Esophagus (tissue), 2 donors: ENCODE data around the gene GAGE12D. TPM values are rescaled to one million over a fixed set of nuclear protein-coding genes. Genes with fewer than 3 reads are reported as not detected.
"Not testable (repeated sequence)": the region's sequence is repeated elsewhere in the genome, so short reads cannot be mapped to it uniquely, and the experiment has no call there.

Experiments used
- H3K27ac ChIP-seq, 2 donors: one replicate each; pipeline ENCODE4 v1.5.1; 2013; ENCODE audit warnings: low read depth in 2 of 2, mild to moderate bottlenecking in 2 of 2, inconsistent platforms in 1 of 2, low read length in 1 of 2, moderate library complexity in 1 of 2
- H3K27me3 ChIP-seq, 2 donors: one replicate each; pipeline ENCODE4 v1.6.1; 2013; ENCODE audit warnings: low read length in 2 of 2, control low read depth in 1 of 2, mild to moderate bottlenecking in 1 of 2; ENCODE audit not compliant: insufficient read depth in 2 of 2, control insufficient read depth in 1 of 2
- H3K36me3 ChIP-seq, 2 donors: one replicate each; pipeline ENCODE4 v1.6.1; 2013; ENCODE audit warnings: low read length in 1 of 2; ENCODE audit not compliant: control insufficient read depth in 2 of 2, insufficient read depth in 2 of 2
- H3K4me1 ChIP-seq, 2 donors: one replicate each; pipeline ENCODE4 v1.6.1; 2013; ENCODE audit warnings: low read length in 1 of 2; ENCODE audit not compliant: control insufficient read depth in 2 of 2, insufficient read depth in 2 of 2
- H3K4me3 ChIP-seq, 2 donors: one replicate each; pipeline ENCODE4 v1.5.1; 2013; ENCODE audit warnings: low read length in 2 of 2, mild to moderate bottlenecking in 2 of 2, low read depth in 1 of 2, moderate library complexity in 1 of 2
- H3K9me3 ChIP-seq, 2 donors: one replicate each; pipeline ENCODE4 v1.6.1; 2013; ENCODE audit warnings: mild to moderate bottlenecking in 2 of 2, low read depth in 1 of 2, low read length in 1 of 2, moderate library complexity in 1 of 2; ENCODE audit not compliant: control insufficient read depth in 2 of 2, insufficient read depth in 1 of 2
- WGBS, 2 donors: extraction: QIAGEN DNeasy Blood & Tissue Kit; methylation state at CpG; one replicate each; pipeline ENCODE4 v1.1.7; 2013; 5-methylcytosine and 5-hydroxymethylcytosine counted together
- polyA plus RNA-seq, 2 donors: library from polyadenylated mRNA; stranded (reverse); fragments of 200-250 nt; gene quantifications; one replicate each; pipeline ENCODE4 v1.2.3, GENCODE V29; 2013
- donor health status: healthy with polysubstance abuse.
- donor health status: Bipolar disorder and iron deficiency.

The GAGE12D gene
- polyA plus RNA-seq, 2 donors, result not detected

- not testable (repeated sequence) for H3K27ac ChIP-seq, H3K4me1 ChIP-seq, H3K36me3 ChIP-seq, H3K4me3 ChIP-seq, H3K27me3 ChIP-seq, H3K9me3 ChIP-seq
- WGBS, 2 donors, result 92 to 94% methylated on average over 24 to 25 of the region's 37 CpGs
These were observed 48.4 kb downstream of the GAGE12D start for GRCh38 chrX:49589769-49590478.

- not testable (repeated sequence) for H3K36me3 ChIP-seq, H3K27me3 ChIP-seq, H3K4me1 ChIP-seq, H3K4me3 ChIP-seq, H3K9me3 ChIP-seq, H3K27ac ChIP-seq
- WGBS, 2 donors, result 91 to 92% methylated on average over 10 of the region's 17 CpGs
These were observed 49.0 kb downstream of the GAGE12D start for GRCh38 chrX:49590488-49590887.

Other genes starting within 250 kb of the GAGE12D start
- not detected for gene GAGE10, start 238.1 kb upstream of the GAGE12D start, polyA plus RNA-seq
- gene GAGE12J, start 219.7 kb upstream of the GAGE12D start, polyA plus RNA-seq, result not detected
- not detected for gene GAGE13, start 210.2 kb upstream of the GAGE12D start, polyA plus RNA-seq
- gene GAGE12C, start 9.6 kb upstream of the GAGE12D start, polyA plus RNA-seq, result not detected
- gene GAGE12E, start 9.6 kb downstream of the GAGE12D start, polyA plus RNA-seq, result not detected
- gene GAGE12F, start 19.1 kb downstream of the GAGE12D start, polyA plus RNA-seq, result not detected
- gene GAGE12G, start 28.7 kb downstream of the GAGE12D start, polyA plus RNA-seq, result not detected
- gene GAGE12H, start 38.2 kb downstream of the GAGE12D start, polyA plus RNA-seq, result not detected
- gene GAGE2A, start 47.8 kb downstream of the GAGE12D start, polyA plus RNA-seq, result not detected
- not detected for gene GAGE1, start 57.3 kb downstream of the GAGE12D start, polyA plus RNA-seq
- not detected for gene PAGE1, start 154.3 kb downstream of the GAGE12D start, polyA plus RNA-seq